ENCODE data around the gene SPATA3. TPM values are rescaled to one million over a fixed set of nuclear protein-coding genes. Genes with fewer than 3 reads are reported as not detected.
A peak's percentile ranks its signal among the peaks of the same experiment; 100 is the strongest.

SPATA3 gene
- polyA plus RNA-seq, 3 donors = not detected

GRCh38 chr2:231053846-231054245 is 57.9 kb downstream of the SPATA3 start:
- peaks cover 0 to 2% (median 0%) of the 10 kb centered on the region in 7 donors for H3K9me3 Mint-ChIP-seq
- H4K20me1 ChIP-seq (ENCODE audit: insufficient read depth, low read length) = peaks cover 10% of the 10 kb centered on the region
- peaks cover 0 to 20% of the 10 kb centered on the region in 2 donors for H3K27me3 ChIP-seq (ENCODE audit: control insufficient read depth in 2 of 2, insufficient read depth in 2 of 2, low read length in 2 of 2)
- intact Hi-C loops (cut with micrococcal nuclease) = no loop called here
- no peak overlapping the region for H3K4me2 ChIP-seq (replicated peaks; ENCODE audit: extremely low read depth, low read length, poor library complexity, severe bottlenecking)
- DNase-seq = no peak
- peak overlapping the region; percentile 97 for H2AFZ ChIP-seq (ENCODE audit: insufficient read depth, low read depth, low read length, poor library complexity, severe bottlenecking)
- no peak overlapping the region for H3K27ac Mint-ChIP-seq
- H3K36me3 Mint-ChIP-seq = no peaks in the 10 kb centered on the region
- WGBS (ENCODE audit: insufficient coverage) = 23% methylated on average over 3 of the region's 6 CpGs
- H3K9me3 ChIP-seq (replicated peaks in 1 of 2; ENCODE audit: control insufficient read depth in 1 of 2, insufficient read depth in 1 of 2, low read length in 2 of 2) = no peaks in the 10 kb centered on the region
- no peak overlapping the region for H3K27ac ChIP-seq (ENCODE audit: low read depth in 1 of 2, low read length in 2 of 2)
- H3K4me3 Mint-ChIP-seq = no peak overlapping the region
- peaks cover 32% of the 10 kb centered on the region for H3K4me1 Mint-ChIP-seq
- no peak for TF ChIP-seq CTCF (IDR thresholded peaks at IDR 0.05)
- H3K4me1 ChIP-seq (ENCODE audit: control insufficient read depth in 1 of 2, insufficient read depth in 2 of 2, low read length in 2 of 2) = peaks cover 31 to 35% of the 10 kb centered on the region in 2 donors
- no peak overlapping the region for H3K4me3 ChIP-seq (replicated peaks in 1 of 3; ENCODE audit: low read depth in 2 of 3, low read length in 3 of 3)
- no peak overlapping the region for H3K9ac ChIP-seq (ENCODE audit: insufficient read depth, low read length, poor library complexity, severe bottlenecking)
- H3K27me3 Mint-ChIP-seq (ENCODE audit: low read depth in 3 of 3) = peaks cover 21 to 33% (median 29%) of the 10 kb centered on the region in 3 donors
- no peaks in the 10 kb centered on the region for H3K36me3 ChIP-seq (replicated peaks in 1 of 2; ENCODE audit: control insufficient read depth in 1 of 2, insufficient read depth in 2 of 2, low read length in 2 of 2)
- H3K79me2 ChIP-seq (ENCODE audit: insufficient read depth, low read length) = peaks cover 21% of the 10 kb centered on the region

- Mint-ChIP-seq H3K27me3 (ENCODE audit: low read depth in 3 of 3) (peaks cover 11 to 17% (median 16%) of the 10 kb centered on the region in 3 donors), H3K9me3 (peaks cover 0 to 2% (median 0%) of the 10 kb centered on the region in 7 donors), H3K4me3 (peak within 1 kb of the TSS; percentile 92 to 99), H3K27ac (peak within 1 kb of the TSS; percentile 98 to 100 (median 100)), H3K4me1 (peaks cover 45% of the 10 kb centered on the region), H3K36me3 (peaks cover 6% of the 10 kb centered on the region in 2 donors)
- H2AFZ ChIP-seq (ENCODE audit: insufficient read depth, low read depth, low read length, poor library complexity, severe bottlenecking) = peak within 1 kb of the TSS; percentile 83
- peaks cover 33% of the 10 kb centered on the region for H4K20me1 ChIP-seq (ENCODE audit: insufficient read depth, low read length)
- peak within 1 kb of the TSS; percentile 79 to 93 (median 92) for H3K4me3 ChIP-seq (replicated peaks in 1 of 3; ENCODE audit: low read depth in 2 of 3, low read length in 3 of 3)
- under 1% methylated on average over 66 of the region's 73 CpGs for WGBS (ENCODE audit: insufficient coverage)
- peaks cover 50% of the 10 kb centered on the region for H3K79me2 ChIP-seq (ENCODE audit: insufficient read depth, low read length)
- H3K27me3 ChIP-seq (ENCODE audit: control insufficient read depth in 2 of 2, insufficient read depth in 2 of 2, low read length in 2 of 2) = peaks cover 0 to 9% of the 10 kb centered on the region in 2 donors
- intact Hi-C loops (cut with micrococcal nuclease) = no loop called here
- H3K36me3 ChIP-seq (replicated peaks in 1 of 2; ENCODE audit: control insufficient read depth in 1 of 2, insufficient read depth in 2 of 2, low read length in 2 of 2) = peaks cover 6 to 9% of the 10 kb centered on the region in 2 donors
- peak within 1 kb of the TSS; percentile 95 for H3K4me2 ChIP-seq (replicated peaks; ENCODE audit: extremely low read depth, low read length, poor library complexity, severe bottlenecking)
- H3K9ac ChIP-seq (ENCODE audit: insufficient read depth, low read length, poor library complexity, severe bottlenecking) = peak within 1 kb of the TSS; percentile 95
- DNase-seq = peak; percentile 90 to 93 (median 93)
- peak within 1 kb of the TSS; percentile 65 to 87 for H3K27ac ChIP-seq (ENCODE audit: low read depth in 1 of 2, low read length in 2 of 2)
- peaks cover 34 to 42% of the 10 kb centered on the region in 2 donors for H3K4me1 ChIP-seq (ENCODE audit: control insufficient read depth in 1 of 2, insufficient read depth in 2 of 2, low read length in 2 of 2)
- peak; percentile 93 for TF ChIP-seq CTCF (IDR thresholded peaks at IDR 0.05)
- H3K9me3 ChIP-seq (replicated peaks in 1 of 2; ENCODE audit: control insufficient read depth in 1 of 2, insufficient read depth in 1 of 2, low read length in 2 of 2) = no peaks in the 10 kb centered on the region
These were observed 60.8 kb downstream of the SPATA3 start, which contains the start of gene PSMD1 for GRCh38 chr2:231056453-231057416. Gene PSMD1, plus strand, starts transcription at chr2:231056867. Its CDS starts 159 bp downstream, at chr2:231057026.

Data from CD14-positive monocyte (primary cell).